Right atrium auricular region (tissue), 2 donors: ENCODE measurements around the gene COX8C. TPM values are rescaled to one million over a fixed set of nuclear protein-coding genes. Genes with fewer than 3 reads are reported as not detected.
"Not testable (repeated sequence)": the region's sequence is repeated elsewhere in the genome, so short reads cannot be mapped to it uniquely, and the experiment has no call there.

Experiments
- DNase-seq: peaks from one replicate; pipeline ENCODE4 v3.0.0-alpha.2; 2019; ENCODE audit warnings: low spot score
- H3K27ac ChIP-seq, 2 donors: fragments of 200-600 bp; sonication (generic); 1 replicate in 1 of 2; 2 replicates in 1 of 2; pipeline ENCODE4 v1.5.1; 2016 to 2019
- H3K27me3 ChIP-seq, 2 donors: fragments of 200-600 bp; sonication (generic); one replicate each; pipeline versions ENCODE4 v1.5.1 to v1.6.0; 2017 to 2019
- H3K36me3 ChIP-seq: fragments of 200-600 bp; sonication (generic); one replicate; pipeline ENCODE4 v1.5.1; 2016
- H3K4me1 ChIP-seq, 2 donors: fragments of 200-600 bp; sonication (generic); one replicate each; pipeline versions ENCODE4 v1.5.1 to v1.6.0; 2017 to 2019
- H3K4me3 ChIP-seq, 2 donors: fragments of 200-600 bp; sonication (generic); 1 replicate in 1 of 2; 2 replicates in 1 of 2; pipeline ENCODE4 v1.5.1; 2017 to 2019; ENCODE audit warnings: mild to moderate bottlenecking in 1 of 2, moderate library complexity in 1 of 2
- H3K9me3 ChIP-seq, 2 donors: fragments of 200-600 bp; sonication (generic); one replicate each; pipeline ENCODE4 v1.5.1; 2019
- total RNA-seq, 2 donors: library from RNA; depleted of rRNA; stranded (reverse); fragments of >200 nt; gene quantifications; one replicate each; pipeline ENCODE4 v1.1.0, GENCODE V29; 2016
- TF ChIP-seq, protein P1 (sequence below), 2 donors: fragments of 200-600 bp; sonication (generic); IDR thresholded peaks; one replicate each; pipeline ENCODE4 v1.5.1; 2019; ENCODE audit warnings: antibody characterized with exemption in 2 of 2

COX8C gene
- total RNA-seq, 2 donors from 2014 or later = not detected

DNA sequence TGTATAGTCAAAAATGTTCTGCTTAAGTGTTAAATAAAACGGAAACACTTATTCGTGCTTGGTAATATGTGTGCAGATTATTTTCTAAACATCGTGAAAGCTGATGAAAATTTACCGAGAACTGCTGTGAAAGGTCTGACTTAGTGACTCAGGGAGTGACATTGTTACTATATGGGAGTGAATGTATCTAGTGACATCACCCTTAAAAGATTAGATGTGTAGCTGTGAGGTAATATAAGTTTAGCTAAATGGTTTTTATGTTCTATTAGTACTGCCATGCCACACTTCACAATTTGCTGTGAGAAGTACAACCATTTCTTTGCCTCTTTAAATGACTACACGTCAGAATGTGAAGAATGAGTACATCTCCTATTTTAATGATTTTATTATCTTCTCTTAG lies 1.3 kb downstream of the COX8C start:
- TF ChIP-seq, protein P1, sequence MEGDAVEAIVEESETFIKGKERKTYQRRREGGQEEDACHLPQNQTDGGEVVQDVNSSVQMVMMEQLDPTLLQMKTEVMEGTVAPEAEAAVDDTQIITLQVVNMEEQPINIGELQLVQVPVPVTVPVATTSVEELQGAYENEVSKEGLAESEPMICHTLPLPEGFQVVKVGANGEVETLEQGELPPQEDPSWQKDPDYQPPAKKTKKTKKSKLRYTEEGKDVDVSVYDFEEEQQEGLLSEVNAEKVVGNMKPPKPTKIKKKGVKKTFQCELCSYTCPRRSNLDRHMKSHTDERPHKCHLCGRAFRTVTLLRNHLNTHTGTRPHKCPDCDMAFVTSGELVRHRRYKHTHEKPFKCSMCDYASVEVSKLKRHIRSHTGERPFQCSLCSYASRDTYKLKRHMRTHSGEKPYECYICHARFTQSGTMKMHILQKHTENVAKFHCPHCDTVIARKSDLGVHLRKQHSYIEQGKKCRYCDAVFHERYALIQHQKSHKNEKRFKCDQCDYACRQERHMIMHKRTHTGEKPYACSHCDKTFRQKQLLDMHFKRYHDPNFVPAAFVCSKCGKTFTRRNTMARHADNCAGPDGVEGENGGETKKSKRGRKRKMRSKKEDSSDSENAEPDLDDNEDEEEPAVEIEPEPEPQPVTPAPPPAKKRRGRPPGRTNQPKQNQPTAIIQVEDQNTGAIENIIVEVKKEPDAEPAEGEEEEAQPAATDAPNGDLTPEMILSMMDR (IDR thresholded peaks at IDR 0.05) = no peak
- Histone ChIP-seq H3K9me3 (no peaks in the 10 kb centered on the region), H3K36me3 (no peaks in the 10 kb centered on the region), H3K4me1 (no peaks in the 10 kb centered on the region), H3K27ac (no peak overlapping the region), H3K27me3 (no peaks in the 10 kb centered on the region), H3K4me3 (no peak overlapping the region)
- DNase-seq = no peak

DNA sequence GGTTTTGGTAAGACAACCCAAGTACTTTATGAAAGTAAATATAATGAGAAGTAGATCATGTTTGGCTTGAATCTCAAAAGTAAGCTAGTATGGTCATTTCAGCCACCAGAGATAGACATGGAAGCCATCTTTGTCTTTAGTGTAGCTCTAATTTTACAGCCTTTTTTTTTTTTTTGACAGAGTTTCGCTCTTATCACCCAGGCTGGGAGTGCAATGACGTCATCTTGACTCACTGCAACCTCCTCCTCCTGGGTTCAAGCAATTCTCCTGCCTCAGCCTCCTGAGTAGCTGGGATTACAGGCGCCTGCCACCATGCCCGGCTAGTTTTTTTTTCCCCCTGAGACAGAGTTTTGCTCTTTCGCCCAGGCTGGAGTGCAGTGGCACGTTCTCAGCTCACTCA lies 7.9 kb downstream of the COX8C start:
- H3K27ac ChIP-seq, H3K4me3 ChIP-seq, H3K9me3 ChIP-seq, DNase-seq, H3K4me1 ChIP-seq, H3K27me3 ChIP-seq, H3K36me3 ChIP-seq: not testable (repeated sequence)

DNA sequence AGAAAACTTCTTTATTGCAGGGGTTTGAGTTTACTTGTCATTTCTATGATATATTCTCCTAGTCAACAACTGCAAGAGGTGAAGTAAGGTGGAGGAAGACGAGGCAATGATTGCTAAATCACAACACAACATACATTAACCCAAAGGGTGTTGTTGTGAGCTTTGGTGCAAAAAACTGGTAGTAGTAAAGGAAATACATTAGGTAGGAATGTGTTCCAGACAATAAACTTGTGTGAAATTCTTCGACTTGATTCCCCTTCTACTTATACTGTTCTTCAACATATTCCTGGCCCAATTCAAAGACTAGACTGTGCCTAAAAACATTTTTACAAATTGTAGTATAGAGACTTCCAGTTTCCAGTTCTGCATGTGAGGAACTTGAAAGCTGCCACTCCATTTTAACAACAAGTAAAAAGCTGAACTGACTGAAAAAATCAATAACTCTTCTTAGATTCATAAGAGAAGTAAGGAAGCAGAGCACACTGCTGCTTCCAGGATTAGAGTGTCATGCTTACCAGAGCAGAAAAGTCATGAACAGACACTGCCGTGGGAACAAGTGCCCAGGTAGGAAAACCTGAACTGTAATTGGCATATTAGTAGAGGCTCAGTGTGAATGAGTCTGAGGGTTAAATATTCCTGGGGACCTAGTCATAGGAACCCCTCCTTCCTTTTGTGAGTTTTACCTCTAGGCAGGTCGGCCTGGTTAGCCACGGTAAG lies 22.2 kb downstream of the COX8C start:
- Histone ChIP-seq H3K4me1 (no peaks in the 10 kb centered on the region), H3K27me3 (no peaks in the 10 kb centered on the region), H3K9me3 (peaks cover 0 to 14% of the 10 kb centered on the region in 2 donors), H3K4me3 (no peak overlapping the region), H3K36me3 (no peaks in the 10 kb centered on the region), H3K27ac (no peak overlapping the region)
- DNase-seq = no peak
- TF ChIP-seq, protein P1 (IDR thresholded peaks at IDR 0.05) = no peak

DNA sequence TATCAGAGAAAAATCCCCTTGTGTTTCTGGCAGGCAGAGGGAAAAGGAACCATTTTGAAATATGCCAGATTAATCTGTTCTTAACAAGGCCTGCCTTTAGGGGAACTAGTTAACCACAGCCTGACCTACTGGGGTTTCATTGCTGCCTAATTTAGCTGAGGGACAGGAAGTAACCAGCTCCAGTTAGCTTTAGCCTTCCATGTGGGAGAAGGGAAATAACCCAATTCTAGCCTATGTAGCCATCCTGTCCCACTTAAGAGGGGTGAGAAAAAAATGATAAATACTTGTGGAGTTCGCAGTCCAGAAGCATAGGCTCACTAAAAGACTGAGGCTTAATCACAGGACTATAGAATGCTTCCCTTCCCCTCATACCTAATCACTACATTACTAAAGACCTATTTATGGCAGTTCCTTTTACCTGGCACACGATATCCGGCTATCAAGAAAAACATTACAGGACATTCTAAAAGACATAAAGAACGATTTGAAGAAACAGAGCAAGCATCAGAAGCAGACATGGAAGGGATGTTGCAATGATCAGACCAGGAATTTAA lies 22.8 kb downstream of the COX8C start:
- TF ChIP-seq, protein P1 (IDR thresholded peaks at IDR 0.05) = no peak
- H3K27ac ChIP-seq = no peak overlapping the region
- DNase-seq = no peak

DNA sequence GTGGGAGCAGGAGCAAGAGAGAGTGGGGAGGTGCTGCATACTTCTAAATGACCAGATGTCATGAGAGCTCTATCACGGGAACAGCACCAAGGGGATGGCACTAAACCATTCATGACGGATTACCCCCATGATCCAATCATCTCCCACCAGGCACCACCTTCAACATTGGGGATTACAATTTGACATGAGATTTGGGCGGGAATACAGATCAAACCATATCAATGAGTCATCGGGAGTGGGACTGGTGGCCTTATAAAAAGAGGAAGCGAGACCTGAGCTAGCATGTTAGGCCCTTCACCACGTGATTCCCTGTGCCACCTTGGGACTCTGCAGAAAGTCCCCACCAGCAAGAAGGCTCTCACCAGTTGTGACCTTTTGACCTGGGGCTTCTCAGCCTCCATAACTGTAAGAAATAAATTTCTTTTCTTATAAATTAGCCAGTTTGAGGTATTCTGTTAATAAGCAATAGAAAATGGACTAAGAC lies 28.7 kb downstream of the COX8C start:
- no peak for DNase-seq
- Histone ChIP-seq H3K27ac (no peak overlapping the region), H3K9me3 (peaks cover 0 to 14% of the 10 kb centered on the region in 2 donors), H3K4me1 (no peaks in the 10 kb centered on the region), H3K27me3 (no peaks in the 10 kb centered on the region), H3K4me3 (no peak overlapping the region), H3K36me3 (no peaks in the 10 kb centered on the region)
- TF ChIP-seq, protein P1 (IDR thresholded peaks at IDR 0.05) = no peak

More for the DNA sequence above, 22.8 kb downstream of the COX8C start:
- H3K4me3 ChIP-seq = no peak overlapping the region
- no peaks in the 10 kb centered on the region for H3K4me1 ChIP-seq
- no peaks in the 10 kb centered on the region for H3K36me3 ChIP-seq
- H3K27me3 ChIP-seq = no peaks in the 10 kb centered on the region
- peaks cover 0 to 14% of the 10 kb centered on the region in 2 donors for H3K9me3 ChIP-seq

DNA sequence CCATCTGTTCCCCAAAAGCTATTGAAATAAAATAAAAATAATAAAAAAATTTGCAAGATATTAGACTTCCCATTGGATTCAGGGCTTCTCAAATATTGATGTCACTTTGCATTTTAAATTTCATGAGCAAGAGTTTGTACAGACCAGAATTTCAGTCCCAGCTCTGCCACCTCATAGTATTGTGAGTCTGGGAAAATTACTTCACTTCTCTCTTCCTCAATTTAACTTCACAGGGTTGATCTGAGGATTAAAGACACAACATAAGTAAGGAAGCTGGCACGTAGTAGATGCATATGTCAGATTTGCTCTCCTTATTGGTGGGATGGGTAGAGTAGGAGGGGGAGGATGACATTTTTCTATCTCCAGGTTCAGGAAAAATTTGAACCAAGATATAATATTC lies 32.8 kb downstream of the COX8C start:
- H3K4me1 ChIP-seq = no peaks in the 10 kb centered on the region
- H3K27me3 ChIP-seq = no peaks in the 10 kb centered on the region
- H3K27ac ChIP-seq = no peak overlapping the region
- H3K9me3 ChIP-seq = no peaks in the 10 kb centered on the region
- no peak for DNase-seq
- H3K4me3 ChIP-seq = no peak overlapping the region
- H3K36me3 ChIP-seq = no peaks in the 10 kb centered on the region
- TF ChIP-seq, protein P1 (IDR thresholded peaks at IDR 0.05) = no peak
